MV-4-11 (cell line): ENCODE measurements around the gene C10orf71.

Source experiments
- DNase-seq: peaks from one replicate; lab custom pipeline; 2025; lab: John Stamatoyannopoulos, UW

Gene C10orf71

DNA sequence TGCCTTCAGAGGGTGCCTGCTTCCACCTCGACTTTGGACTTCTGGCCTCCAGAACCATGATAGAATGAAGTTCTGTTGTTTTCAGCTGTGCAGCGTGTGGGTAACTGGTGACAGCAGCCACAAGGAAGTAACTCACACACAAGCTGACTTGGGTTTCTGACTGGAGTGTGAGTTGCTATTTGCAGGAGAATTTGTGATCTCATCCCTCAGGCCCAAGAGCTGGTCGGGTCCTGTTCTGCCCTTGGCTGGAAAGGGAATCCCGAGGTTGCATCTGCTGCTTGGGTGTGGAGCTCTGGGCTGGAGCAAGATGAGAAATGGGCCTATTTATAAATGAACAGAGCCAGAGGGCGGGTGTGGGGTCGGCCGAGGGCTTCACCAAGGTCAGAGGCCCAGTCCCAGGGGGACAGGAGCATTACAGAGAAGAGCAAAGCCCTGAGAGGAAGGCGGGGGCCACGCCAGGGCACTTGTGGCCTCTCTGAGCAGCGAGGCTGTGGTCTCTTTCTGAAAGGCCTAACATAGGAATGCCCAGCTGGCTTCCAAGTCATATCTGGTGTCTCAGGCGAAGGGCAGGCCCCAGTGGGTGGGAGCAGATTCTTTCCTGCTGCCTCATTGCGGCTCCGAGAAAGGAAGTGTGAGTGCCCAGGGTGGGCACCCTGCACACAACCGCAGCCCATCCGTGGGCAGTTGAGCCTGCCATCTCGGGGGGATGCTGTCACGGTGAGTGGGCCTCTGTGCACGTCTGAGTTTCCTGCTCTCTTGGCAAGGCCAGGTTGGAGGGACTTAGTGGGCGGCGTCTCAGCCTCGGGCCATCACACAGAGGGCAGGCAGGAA is 26.5 kb upstream of the C10orf71 start:
- DNase-seq = peak; percentile 40

DNA sequence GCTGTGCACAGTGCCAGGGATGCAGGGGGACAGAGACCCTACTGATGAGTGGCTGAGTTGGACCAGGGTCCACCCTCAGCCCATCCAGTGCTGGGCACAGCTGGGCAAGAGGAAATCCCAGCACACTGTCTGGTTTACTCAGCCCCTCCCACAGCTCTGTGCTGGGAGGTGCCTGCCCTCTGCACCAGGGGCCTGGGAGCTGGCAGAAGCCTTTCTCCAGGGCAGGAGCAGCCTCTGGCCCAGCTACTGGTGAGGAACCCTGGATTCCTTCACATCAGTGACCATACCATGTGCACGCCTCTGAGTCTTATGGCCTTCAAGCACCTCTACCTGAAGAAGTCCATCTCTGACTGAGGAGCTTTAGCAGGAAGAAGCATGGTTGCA is 25.9 kb upstream of the C10orf71 start:
- DNase-seq = no peak

DNA sequence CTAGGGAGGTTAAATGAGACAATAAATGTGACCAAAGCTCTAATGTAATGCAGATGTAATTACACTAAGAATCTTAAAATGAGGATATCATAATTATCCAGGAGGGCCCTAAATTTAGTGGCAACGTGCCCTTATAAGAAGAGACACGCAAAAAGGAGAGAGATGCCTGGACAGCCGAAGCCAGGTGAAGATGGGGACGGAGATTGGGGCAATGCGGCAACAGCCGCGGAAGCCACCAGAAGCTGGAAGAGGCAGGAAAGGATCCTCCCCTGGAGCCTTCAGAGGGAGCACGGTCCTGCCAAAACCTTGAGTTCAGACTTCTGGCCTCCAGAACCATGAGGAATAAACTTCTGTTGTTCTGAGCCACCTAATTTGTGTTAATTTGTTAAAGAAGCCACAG is 25.3 kb upstream of the C10orf71 start:
- DNase-seq = no peak

DNA sequence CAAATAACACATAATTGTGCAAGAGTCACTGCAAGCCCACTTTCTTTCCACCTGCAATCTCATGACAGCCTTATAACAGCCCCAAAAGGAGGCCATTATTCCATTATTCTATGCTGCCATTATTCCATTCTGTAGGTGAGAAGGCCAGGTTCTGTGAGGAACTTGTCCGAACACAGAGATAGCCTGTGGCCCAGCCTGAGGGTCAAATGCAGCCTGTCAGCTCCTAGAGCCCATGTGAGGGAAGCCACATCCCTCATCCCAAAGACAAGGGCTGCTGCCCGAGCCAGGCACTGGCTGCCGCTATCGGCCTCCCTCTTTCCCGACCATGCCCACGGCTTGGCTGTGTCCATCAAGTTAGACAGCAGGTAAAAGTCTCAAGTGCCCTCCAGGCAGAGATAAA is 24.1 kb upstream of the C10orf71 start:
- DNase-seq = no peak

DNA sequence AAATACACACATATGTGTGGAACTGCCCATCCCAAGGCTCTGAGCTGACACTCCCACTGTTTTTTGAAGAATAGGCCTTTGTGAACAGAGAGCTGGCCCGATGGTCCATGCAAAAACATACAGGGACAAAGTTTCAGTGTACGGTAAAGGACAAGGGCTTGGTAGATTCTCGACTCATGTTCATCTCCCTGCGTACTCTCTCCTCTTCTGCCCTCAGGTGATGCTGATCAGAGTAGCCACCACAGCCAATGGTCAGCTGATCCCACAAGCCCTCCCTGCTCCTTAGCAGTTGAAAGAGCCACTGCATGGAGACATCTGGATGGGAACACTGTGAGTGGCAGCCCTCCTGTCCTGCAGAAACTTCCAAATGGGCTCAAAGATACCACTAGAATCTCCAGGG is 23.1 kb upstream of the C10orf71 start:
- DNase-seq = no peak

DNA sequence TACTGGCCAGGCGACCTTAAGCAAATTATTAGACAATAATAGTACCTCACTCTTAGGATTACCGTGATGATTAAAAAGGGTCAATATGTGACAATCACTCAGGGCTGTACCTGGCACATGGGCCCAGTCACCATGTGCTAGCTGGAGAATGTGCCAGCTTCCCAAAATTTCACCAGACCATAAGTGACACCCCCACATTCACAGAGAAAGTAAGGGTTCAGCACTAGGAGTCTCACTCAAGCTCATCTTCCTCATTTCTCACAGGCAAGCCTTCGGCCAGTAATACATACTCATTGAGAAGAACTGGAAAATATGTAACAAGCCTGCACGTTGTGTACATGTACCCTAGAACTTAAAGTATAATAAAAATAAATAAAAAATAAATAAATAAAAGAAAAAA is 22.4 kb upstream of the C10orf71 start:
- no peak for DNase-seq

DNA sequence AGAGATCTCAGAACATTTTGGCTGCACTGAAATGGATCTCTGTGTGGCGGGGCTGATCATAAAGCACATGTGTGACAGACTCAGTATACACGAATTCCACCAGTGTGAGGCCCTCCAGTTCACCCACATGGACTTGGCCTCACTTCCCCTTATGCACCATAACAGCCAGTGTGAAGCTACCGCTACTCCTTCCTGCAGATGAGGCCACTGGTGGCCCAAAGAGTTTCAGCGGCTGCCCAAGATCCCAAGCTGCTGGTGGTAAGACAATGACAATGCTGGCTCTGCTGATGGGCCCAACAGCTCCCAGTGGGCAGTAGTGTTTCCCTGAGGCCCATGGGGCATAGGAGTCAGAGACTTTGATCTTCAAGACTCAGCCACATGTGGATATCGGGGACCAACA is 21.0 kb upstream of the C10orf71 start:
- peak; percentile 83 for DNase-seq

DNA sequence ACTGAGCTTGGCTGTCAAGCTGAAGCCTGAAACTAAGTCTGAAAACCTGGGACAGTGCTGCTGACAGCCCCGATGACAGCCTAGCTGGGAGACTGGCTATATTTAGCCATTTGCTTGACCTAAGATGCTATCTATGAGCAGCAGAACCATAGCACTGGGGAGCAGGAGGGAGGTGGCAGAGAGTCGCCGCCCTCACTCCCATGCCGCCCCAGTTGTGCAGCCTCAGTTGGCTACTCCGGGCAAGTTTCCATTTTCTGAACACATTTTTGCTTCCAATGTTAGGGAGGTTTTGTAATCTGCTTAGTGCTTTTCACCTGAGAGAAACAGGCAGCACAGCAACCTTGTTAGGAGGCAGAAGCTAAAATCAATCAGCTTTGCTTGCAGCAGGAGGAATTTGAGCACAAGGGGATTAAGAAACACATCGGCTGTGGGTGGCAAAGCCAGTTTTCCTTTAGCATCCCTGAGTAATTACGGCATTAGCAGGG is 20.4 kb upstream of the C10orf71 start:
- no peak for DNase-seq

DNA sequence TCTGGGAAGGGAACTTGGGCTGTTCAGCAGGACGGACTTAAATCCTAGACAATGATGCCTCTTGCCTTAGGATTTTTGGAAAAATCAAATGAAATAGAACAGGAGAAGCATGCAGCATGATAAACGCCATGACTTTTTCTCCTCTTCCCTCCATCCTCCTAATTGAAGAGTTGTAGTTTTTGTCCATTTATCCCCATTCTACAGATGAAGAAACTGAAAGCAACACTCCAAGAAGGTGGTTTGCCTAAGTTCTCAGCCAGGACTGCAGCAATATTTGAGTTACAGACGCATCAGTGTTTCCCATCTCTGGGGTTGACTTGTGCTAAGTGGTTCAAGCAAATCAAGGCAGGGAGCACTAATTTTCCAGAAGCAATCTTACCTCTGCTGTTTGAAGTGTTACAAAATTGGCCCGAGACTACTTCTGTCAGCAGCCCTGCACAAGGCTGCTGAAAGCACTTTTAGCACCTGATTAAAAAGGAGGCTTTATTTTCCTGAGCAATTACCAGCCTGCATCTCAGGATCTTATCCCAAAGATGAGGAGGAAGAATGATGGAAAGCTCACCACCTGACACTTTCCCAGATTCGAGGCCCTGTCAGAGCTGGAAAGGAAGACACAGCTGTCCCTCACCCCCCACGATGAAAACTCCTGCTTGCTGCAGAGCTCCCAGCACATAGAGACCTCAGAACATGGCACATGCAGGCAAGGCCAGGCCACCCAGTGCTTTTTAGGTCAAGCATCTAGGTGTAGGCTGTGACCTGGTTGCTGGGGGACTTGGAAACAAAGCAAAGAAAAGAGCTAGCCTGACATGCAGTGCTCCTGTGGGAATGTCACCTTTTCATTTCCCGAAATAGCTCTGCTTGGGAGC is 19.7 kb upstream of the C10orf71 start:
- DNase-seq = no peak

DNA sequence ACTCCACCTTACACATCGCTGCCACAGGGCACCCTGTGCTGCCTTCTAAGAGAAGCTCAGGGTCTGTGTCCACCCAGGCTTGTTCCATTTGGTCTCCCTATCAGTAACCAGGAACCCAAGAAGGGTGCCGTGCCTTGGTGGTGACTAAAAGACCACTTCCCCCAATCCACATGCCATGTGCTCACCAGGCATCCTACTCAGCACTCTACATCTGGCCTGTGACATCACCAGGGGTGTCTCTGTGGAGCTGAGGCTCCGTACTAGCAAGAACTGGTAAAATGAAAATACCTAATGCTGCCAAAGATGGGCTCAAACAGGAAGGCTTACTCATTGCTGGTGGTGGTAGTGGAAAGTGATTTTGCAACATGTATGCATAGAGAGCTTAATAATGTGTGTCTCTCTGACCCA is 19.0 kb upstream of the C10orf71 start:
- DNase-seq = peak; percentile 87

DNA sequence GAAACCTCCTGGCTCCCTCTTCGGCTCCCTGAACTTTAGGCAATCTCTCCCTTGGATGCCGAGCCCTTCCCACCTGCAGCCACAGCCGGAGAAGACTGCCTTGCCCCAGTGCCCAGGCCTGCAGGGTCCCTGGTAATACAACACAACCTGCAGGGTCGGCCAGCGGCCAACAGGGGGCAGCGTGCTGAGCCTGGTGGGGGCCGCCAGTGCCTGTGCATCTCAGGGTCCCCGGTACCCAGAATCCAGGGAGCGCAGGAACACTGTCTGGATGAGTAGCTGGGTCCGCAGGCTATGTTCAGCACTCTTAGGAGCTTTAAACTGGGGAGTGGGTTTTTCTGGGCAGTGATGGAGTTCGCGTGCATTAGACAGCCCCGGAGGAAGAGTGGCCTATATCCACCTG is 17.5 kb upstream of the C10orf71 start:
- DNase-seq = no peak

DNA sequence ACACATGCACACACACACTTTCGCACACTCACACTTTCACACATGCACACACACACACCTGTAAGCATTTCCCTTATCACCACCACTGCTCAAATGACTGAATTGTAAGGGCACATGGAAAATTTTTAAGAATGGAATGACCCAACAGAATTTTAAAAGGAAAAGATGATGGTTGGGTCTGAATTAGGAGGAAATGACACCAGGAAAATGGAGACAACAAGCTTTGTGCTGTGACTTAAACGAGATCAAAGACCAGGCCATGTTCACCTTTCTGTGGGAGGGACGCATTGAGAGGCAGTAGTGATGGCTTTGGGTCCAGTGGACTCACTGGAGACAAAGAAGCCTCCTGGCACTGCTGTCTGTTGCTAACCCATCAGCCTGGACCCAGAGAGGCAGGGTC is 16.7 kb upstream of the C10orf71 start:
- no peak for DNase-seq

DNA sequence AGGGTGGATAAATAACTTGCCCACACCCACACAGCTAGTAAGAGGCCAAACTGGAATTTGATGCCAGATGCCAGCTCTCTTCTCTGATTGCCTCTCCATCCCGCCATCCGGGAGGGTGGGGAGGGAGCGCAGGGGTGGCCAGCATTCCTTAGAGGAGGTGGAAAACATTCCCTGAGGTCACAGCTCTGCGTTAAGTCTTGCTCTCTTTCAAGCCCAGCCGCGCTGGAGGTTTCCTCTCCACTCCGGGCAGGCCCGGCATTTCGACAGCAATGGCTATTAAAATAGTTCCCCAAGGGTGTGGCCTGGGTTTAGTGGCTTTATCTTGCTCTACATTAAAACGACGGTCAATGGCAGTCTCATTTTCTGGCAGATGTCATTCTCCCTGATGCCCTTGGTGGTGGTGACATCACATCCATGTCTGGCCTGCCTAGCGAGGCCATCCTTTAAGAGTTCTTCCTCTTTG is 16.1 kb upstream of the C10orf71 start:
- DNase-seq = peak; percentile 72

DNA sequence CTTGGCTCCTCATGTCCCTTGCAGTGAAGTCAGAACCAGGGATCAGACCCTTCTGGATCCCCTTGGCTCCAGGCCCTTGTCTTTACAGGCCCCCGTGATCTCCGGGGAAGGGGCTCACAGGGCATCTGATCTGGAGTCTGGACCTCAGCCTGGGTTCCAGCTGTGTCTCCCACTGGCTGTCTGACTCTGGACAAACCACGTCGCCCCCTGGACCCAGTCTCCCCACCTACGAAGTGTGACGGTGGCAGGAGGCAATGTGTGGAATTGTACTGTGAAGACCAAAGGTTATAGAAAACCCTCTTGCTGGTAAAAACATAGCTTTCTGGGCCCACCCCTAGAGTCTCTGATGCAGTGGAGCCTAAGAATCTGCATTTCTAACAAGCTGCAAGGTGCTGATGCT is 15.5 kb upstream of the C10orf71 start:
- no peak for DNase-seq

DNA sequence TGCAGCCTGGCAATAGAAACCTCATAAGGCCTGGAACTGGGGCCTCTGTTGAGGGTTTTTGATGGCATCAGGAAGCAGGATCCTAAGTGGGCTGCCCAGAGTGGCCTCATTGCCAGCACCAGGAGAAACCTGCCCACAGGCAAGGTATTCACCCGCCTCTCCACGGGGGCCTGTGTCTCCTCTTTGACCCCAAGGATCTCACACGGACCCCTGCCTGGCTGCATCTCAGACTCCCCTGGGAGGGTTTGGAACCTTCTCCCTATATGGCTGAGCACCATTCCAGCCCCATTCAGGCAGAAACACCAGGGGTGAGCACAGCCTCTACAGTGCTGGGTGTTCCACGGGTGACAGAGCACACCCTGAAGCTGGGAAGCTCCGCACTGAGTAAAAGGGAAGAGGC is 14.6 kb upstream of the C10orf71 start:
- DNase-seq = no peak

DNA sequence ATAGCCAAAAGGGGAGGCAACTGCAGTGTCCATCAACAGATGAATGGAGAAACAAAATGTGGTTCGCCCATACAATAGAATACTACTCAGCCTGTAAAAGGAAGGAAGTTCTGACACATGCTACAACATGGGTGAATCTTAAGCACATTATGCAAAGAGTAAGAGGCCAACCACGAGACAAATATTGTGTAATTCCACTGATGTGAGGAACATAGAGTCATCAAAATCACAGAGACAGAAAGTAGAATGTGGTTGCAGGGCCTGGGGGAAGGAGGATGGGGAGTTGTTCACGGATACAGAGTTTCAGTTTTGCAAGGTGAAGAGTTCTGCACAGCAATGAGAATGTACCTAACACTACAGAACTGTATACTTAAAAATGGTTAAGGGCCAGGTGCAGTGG is 13.7 kb upstream of the C10orf71 start:
- peak; percentile 95 for DNase-seq

DNA sequence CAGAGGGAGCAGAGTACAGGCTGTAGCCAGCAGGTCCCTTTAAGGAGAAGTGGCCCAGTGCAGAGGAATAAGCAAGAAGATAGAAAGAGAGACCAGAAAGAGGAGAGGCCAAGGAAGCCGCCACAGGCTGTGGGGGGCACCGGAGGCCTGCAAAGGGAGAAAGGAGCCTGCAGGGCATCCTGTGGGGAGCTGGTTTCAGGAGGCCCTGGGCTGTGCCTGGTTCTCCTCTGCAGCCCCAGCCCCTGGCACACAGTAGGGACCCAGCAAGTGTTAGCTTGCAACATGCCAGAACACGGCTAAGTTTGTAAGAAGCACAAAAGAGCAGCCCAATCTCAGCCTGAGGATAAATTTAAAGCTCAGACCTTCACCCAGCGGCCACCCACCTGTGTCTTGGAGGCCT is 12.3 kb upstream of the C10orf71 start:
- DNase-seq = no peak

DNA sequence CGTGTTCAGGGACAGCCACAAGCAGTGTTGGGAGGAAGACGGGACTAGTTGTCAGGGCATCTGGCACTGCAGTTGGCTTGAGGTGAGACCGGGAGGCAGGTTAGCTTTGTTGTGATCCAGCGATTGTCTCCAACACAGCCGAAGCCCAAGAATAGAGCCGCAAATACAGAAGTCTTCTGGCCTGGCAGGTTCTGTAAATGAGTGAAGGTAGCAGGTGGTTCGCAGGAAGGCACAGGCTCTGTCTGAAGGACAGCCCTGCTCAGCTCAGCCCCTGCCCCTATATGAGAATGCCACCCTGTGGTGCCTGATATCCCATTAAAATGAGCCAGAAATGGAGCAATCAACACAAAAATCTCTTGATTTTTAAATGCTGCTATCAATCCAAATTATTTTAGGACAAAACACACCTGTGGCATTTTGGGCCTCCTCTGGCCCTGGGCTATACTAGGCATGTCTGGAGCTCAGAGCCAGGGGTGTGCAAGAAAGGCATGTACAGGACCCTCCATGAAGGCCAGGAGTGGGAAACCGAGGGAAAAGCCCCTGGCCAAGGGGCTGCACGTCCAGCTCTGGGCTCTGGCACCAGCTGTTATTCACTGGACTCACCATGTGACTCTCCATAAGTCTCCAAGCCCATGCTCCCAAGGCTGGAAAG is 11.2 kb upstream of the C10orf71 start:
- DNase-seq = no peak

DNA sequence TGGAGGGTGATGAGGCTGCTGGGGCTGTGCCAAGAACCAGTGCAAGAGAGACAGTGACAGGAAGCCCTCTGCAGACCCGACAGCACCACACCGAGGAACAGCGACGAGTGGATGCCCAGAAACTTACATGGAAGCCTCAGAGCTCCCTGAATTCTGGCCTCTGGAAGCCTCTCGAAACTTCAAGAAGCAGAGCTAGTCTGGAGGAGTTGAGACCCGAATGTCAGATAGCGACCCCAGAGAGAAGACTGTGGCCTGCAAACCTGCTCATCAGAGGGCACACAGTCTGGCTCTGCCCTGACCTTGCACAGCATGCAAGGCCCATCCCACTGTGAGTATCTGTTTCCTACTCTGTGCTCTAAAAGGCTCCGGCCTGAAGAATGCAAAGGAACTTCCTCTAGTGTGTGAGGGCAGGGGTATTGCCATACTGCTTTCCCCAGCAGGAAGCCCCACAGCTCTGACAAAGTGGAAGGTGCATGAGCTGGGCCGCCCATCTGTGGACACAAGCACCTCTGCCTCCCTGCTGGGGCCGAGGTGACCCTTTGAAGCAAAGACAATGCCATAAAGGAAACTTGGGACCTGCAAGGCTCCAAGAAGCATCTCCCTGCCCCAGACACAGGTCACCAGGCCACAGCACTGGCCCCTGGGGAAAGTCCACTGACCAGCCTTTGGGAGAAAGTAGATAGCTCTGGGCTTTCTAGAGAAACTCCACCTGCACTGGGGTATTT is 10.5 kb upstream of the C10orf71 start:
- DNase-seq = no peak

DNA sequence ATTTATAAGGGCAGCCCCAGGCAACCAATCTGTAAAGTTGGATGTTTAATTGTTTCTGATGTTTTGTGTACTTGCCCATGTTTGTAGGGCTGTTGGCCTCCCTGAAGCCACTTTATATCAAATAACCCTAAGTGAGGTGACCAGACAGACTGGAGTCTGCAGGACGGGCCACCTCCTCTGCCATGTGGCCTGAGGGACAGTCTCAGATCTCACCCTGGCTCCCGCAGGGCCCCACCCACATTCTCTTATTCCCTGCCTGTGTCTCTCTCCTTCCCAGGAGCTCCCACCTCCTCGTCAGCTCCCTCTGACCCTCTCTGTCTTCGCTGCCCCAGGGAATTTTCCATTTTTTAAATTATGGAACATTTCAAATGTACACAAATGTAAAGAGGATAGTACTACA is 9.5 kb upstream of the C10orf71 start:
- DNase-seq = no peak

DNA sequence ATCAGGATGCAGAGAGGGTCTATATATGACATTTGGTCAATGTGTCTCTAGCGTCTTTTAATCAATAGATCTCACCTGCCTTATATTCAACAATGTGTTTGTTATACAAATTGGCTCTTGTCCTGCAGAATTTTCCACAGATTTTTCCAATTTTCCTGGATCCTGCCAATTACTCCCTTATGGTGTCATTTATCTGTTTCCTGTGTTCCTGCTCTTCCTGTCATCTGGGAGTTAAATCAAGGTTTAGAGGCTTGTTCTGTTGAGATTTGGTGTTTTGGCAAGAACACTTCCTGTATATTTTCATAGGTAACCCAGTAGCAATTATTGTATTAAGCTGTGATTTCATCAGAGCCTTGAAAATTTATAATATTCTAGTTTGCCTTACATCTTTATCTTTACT is 8.8 kb upstream of the C10orf71 start:
- no peak for DNase-seq

DNA sequence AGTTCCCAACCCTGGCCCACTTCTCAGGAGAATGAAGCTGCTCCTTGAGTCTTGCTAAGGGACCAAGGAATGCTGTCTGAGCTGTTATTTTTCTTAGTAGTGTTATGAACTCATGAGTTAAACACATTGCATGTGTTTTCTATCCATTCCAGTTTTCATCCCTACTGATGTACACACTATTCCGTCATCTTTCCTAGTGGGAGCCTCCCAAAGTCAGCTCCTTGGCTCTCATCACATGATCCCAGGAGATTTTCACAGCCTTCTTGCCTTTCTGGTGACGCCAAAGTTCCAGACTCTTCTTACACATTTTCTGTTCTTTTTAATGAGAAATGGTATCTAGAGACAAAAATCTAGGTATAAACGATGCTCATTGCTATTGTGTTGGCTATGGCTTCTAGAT is 8.4 kb upstream of the C10orf71 start:
- no peak for DNase-seq
